Peyer's patch (tissue), 4 donors: Measurements from ENCODE around the gene TDRD9.

Source experiments
- POLR2A ChIP-seq, 2 donors: fragments of 450-650 bp; IDR thresholded peaks; one replicate each; pipeline ENCODE4 v1.5.1; 2017; ENCODE audit warnings: antibody characterized with exemption in 2 of 2, mild to moderate bottlenecking in 2 of 2, moderate library complexity in 2 of 2
- TF ChIP-seq, protein P1 (sequence below), 6 experiments: fragments of 450-650 bp in 4 of 6; fragments of 200-600 bp in 2 of 6; sonication (generic) in 1 of 6; IDR thresholded peaks; one replicate each; pipeline ENCODE4 v1.5.1; 2017 to 2019; ENCODE audit warnings: antibody characterized with exemption in 6 of 6, mild to moderate bottlenecking in 3 of 6, moderate library complexity in 1 of 6

DNA sequence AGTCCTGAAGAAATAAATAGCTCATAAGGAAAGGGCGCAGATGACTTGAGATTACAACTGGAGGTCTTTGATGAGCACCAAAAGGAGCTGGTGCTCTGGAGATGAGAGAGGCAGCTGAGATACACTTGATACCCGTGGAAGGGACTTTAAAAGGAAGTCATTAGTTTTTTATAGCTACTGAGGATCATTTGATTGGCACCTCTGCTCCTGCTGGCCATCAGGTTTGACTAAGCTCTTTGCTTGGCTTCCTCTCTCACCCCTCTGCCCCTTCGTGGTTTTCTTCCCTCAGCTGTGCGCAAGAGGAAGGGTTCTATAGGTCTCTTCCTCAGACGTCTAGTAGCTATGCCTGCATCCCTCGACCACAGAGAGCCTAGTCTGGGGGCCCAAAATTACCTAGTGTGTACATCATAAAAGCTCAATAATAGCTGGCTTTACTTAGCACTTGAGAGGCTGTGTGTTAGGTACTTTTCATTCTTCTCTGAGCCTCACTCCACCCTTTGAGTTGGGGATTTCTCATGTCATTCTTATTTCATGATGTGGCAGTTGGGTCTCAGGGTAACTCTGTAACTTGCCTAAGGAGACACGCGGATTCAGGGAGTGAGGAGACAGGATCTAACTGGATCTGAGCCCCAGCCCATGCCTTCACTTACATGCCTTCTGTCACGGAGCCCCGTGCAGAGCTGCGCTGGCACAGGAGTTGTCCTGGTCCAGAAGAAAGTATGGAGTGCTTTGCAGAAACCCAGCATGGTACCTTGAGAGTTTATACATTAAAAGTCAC is 88.8 kb downstream of the TDRD9 start:
- TF ChIP-seq, protein P1, sequence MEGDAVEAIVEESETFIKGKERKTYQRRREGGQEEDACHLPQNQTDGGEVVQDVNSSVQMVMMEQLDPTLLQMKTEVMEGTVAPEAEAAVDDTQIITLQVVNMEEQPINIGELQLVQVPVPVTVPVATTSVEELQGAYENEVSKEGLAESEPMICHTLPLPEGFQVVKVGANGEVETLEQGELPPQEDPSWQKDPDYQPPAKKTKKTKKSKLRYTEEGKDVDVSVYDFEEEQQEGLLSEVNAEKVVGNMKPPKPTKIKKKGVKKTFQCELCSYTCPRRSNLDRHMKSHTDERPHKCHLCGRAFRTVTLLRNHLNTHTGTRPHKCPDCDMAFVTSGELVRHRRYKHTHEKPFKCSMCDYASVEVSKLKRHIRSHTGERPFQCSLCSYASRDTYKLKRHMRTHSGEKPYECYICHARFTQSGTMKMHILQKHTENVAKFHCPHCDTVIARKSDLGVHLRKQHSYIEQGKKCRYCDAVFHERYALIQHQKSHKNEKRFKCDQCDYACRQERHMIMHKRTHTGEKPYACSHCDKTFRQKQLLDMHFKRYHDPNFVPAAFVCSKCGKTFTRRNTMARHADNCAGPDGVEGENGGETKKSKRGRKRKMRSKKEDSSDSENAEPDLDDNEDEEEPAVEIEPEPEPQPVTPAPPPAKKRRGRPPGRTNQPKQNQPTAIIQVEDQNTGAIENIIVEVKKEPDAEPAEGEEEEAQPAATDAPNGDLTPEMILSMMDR (IDR thresholded peaks at IDR 0.05): no peak
- no peak for TF ChIP-seq POLR2A (IDR thresholded peaks at IDR 0.05)
